GM12872 (cell line): ENCODE results near the gene NDUFAB1.

ENCODE experiments used
- TF ChIP-seq, protein P1 (sequence below): IDR thresholded peaks from 3 replicates; pipeline ENCODE4 v1.5.1; 2011; ENCODE audit warnings: low read depth, mild to moderate bottlenecking, low read length, moderate library complexity; ENCODE audit not compliant: insufficient read depth

The NDUFAB1 gene

DNA sequence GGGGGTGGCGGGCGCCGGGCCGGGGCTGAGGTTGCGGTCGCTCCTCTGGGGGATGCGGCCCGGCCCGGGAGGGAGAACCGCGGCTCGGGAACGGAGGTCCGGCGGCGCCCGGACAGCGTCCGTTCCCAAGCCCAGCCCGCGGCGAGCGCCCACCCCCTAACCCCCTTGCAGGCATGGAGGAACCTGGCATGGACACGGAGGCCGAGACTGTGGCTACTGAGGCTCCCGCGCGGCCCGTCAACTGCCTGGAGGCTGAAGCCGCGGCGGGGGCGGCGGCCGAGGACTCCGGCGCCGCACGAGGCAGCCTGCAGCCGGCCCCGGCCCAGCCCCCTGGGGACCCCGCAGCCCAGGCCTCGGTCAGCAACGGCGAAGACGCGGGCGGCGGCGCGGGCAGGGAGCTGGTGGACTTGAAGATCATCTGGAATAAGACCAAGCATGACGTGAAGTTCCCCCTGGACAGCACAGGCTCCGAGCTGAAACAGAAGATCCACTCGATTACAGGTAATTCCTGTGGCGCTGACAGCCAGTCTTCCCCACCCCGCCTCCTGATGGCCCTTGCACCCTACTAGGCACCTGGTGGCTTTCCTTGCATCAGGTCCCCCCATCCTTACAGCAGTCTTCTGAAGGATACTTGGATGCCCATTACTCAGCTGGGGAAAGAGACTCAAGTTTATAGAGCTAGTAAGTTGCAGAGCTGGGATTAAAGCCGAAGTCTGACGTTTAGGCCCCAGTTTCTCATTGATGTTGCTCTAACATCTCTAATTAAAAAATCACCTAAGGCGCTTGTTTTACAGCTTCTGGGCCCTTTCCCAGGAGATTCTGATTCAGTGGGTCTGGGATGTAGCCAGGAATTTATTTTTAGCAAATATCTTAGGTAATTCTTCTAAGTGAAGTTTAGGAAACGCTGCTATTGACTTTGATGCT is 38.1 kb downstream of the NDUFAB1 start:
- TF ChIP-seq, protein P1, sequence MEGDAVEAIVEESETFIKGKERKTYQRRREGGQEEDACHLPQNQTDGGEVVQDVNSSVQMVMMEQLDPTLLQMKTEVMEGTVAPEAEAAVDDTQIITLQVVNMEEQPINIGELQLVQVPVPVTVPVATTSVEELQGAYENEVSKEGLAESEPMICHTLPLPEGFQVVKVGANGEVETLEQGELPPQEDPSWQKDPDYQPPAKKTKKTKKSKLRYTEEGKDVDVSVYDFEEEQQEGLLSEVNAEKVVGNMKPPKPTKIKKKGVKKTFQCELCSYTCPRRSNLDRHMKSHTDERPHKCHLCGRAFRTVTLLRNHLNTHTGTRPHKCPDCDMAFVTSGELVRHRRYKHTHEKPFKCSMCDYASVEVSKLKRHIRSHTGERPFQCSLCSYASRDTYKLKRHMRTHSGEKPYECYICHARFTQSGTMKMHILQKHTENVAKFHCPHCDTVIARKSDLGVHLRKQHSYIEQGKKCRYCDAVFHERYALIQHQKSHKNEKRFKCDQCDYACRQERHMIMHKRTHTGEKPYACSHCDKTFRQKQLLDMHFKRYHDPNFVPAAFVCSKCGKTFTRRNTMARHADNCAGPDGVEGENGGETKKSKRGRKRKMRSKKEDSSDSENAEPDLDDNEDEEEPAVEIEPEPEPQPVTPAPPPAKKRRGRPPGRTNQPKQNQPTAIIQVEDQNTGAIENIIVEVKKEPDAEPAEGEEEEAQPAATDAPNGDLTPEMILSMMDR: no peak

DNA sequence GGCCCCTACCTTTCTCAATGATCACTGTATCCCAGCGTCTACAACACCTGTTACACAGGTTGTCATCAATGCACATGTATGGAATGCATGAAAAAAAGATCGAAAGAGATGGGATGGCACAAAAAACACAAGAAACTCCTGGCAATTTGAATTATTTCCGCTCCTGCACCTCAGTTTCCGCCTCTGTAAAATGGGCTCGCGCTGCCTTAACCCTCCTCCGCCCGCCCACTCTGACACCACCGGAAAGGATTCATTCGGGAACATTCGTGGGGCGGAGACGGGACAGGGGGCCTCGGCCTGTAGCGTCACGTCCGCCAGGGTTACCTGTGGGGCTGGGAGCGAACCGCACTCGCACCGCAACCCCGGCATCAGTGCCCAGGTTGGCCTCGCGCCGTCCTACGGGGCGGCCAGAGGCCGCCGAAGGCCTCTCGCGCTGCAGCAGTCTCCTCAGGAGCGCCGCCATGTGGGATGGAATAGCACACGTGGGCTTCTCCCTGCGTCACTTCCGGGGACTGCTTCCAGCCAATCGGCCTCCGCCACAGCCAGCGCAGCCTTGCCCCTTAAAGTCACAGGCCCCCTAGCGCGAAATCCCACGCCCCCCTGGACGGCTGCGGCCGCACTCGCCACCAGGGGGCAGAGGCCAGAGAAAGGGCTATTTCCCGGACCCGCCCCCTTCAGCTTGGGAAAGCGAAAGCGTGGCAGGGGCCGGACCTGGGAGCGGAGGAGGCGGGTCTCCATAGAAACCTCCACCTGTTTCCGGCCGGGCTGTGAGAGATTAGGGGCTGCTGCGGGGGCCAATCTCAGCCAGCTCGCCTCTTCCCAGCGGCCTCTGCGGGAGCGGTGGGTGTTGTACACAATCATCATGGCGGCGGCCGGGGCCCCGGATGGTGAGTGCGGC is 39.0 kb downstream of the NDUFAB1 start, which contains the start of the genes EARS2 and UBFD1:
TSS of gene EARS2 (minus strand) at position 470 of the 898 bp plus-strand sequence. CDS start at position 463, 7 bp downstream.
TSS of gene UBFD1 (plus strand) at position 847 of the 898 bp plus-strand sequence. CDS start at position 863, 16 bp downstream.
- TF ChIP-seq, protein P1: peak; percentile 84

DNA sequence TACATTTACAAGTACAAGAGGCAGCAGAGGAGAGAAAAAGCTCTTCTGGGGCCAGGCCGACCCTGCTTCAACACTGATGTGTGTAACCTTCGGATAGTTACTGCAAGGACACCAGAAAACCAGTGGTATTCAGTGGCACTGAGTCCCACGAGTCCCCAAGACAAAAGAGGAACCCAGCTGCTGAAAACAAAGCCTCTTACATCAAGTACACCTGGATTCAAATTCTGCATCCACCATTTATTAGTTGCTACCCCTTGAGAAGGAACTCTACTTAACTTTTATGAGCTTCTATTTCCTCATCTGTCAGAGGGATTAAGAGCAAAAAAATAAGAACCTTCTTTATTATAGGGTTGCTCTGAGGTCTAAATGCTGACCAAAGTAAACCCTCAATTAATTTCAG is 41.6 kb downstream of the NDUFAB1 start:
- TF ChIP-seq, protein P1: no peak

DNA sequence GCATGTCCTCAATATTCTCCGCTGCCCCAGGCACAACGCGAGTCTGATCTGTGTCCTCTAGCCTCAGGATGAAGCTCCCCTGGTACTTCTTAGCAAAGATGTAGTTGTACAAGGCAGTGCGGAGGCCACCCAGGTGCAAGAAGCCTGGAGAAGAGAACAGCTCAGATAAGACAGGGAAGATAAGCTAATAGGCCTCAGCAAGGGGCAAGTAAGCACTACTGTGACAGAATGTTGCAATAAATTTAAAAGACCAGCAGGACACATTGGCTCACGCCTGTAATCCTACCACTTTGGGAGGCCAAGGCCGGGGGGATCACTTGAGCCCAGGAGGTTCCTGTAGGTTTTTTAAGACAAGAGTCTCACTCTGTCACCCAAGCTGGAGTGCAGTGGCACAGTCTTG is 44.0 kb downstream of the NDUFAB1 start:
- TF ChIP-seq, protein P1: no peak

DNA sequence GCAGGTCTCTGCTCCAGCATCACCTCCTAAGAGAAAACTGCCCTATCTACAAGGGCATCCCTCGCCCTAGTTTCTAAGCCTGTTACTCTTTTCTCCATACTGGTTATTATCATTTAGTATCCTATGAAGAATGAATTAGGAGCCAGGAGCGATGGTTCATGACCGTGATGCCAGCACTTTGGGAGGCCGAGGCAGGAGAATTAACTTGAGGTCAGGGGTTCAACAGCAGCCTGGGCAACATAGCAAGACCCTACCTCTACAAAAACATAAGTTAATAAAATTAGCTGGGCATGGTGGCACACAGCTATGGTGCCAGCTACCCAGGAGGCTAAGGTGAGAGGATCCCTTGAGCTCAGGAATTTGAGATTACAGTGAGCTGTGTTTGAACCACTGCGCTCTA is 46.2 kb downstream of the NDUFAB1 start:
- TF ChIP-seq, protein P1: no peak

DNA sequence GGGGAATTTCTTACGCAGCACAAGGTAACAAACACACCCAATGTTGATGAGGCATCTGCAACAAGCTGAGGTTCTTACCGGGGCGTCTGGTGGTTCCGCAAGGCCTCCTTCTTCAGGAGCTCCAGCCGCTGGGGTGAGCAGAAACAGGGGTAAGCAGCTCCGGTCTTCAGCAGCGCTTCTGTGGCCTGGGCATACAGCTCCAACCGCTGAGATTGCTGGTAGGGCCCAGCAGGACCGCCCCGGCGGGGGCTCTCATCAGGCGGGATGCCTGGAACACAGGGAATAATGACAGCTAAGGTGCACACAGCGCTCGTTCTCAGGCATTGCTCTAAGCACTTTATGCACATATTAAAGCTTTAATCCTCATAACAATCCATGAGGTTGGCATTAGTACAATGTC is 51.7 kb downstream of the NDUFAB1 start:
- TF ChIP-seq, protein P1: no peak
